Embryonic facial prominence (tissue), 1 donor: ENCODE measurements around the gene PAX6.

Experiments
- DNase-seq: peaks from one replicate; pipeline ENCODE4 v3.0.0-alpha.2; 2016; ENCODE audit errors: extremely low spot score

Gene PAX6

DNA sequence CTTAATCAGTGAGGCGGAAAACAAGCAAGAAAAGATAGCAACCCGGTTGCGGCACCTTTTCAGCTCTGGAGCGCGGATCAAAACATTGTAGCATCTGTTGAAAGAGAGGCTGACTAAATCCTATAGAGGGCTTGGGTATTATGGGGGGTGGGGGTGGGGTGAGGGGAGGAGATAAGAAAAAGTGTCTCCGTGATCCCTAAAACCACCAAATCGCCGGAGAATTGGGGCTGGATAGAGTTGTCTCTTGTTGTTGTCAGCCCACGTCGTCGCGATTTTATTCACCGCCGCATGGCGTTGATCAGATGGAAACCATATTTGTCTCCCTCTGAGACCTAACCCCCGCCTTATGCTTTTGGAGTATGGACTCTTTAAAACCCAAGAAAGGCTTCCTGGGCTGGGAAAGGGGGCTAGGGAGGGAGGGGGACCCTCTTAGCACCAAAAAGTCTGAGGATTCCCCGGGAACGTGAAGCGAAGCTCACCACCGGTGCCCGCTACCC lies 13.0 kb downstream of the PAX6 start:
- no peak for DNase-seq

GRCh38 chr11:31797190-31798056 lies 13.7 kb downstream of the PAX6 start:
- no peak for DNase-seq

DNA sequence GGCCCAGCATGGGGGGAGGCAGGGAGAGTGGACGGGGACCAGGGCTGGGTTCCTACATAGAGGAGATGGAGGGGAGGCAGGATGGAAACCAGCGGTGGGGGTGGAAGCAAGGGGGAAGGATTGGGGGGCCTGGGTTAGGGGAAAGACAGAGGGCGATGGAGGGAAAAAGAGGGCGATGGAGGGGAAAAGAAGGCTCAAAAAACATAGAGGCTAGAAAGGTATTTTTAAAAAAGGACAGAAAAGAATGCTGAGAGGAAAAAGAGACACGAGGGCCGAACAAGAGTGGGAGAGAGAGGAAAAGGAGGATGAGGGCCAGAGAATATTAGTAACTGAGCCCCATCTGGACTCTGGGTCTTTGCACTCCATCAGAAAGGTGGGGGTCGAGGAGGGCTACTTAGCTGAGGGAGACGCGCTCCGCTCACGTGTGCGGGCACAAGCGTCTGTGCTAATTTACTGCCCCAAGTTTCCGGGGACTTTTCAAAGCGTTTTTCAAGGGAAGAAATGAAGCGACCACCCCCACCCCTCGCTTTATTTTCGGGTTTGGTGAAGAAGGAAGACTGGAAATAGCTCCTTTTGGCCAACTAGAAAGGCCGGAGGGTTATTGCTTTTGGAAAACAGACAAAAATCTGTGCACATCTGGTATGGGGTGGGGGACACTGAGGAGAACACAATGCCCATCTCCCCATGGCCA lies 14.5 kb downstream of the PAX6 start:
- DNase-seq: no peak

- no peak for DNase-seq
Observed at GRCh38 chr11:31795706-31796498, 15.2 kb downstream of the PAX6 start.

- no peak for DNase-seq
Observed at GRCh38 chr11:31794548-31794947, 16.6 kb downstream of the PAX6 start.

- no peak for DNase-seq
Observed at GRCh38 chr11:31793264-31793663, 17.9 kb downstream of the PAX6 start.

DNA sequence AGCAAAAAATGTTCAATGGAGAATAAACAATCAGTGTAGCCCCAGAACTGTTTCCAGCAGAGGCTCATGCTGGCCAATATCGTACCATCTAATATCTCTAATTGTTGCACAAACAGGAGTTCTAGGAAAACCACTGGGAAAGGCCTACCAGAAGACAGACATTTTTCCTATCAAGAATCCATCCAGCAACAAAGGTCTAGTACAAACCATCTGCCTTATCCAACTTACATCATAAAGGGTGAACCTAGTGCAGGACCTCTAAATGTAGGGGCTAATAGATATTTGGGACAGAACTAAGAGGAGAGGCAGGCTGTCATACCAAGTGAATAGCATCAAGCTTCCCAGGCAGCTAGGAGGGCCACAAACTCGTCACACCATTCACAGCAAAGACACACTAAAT lies 18.7 kb downstream of the PAX6 start:
- DNase-seq: no peak

DNA sequence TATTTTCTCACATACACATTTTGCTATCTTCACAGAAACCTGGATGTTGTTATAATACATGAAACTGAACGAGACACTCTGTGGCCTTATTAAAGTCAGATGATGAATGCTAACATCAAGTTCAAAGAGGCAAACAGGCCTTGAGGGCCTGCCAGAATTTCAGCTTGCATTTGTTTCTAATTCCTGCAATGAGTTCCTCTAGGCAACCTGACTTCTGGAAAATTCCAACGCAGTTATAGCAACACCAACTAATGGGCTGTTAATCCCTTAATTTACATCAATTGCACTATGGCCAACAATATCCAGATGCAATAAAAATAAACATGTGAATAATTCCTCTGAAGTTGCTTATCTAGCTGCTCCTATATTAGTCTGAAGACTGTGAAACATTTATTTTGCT lies 19.1 kb downstream of the PAX6 start:
- no peak for DNase-seq

GRCh38 chr11:31790649-31791048 lies 20.5 kb downstream of the PAX6 start:
- no peak for DNase-seq

- DNase-seq: no peak
Observed at GRCh38 chr11:31788085-31788484, 23.0 kb downstream of the PAX6 start.

GRCh38 chr11:31786996-31787685 lies 24.0 kb downstream of the PAX6 start:
- no peak for DNase-seq

GRCh38 chr11:31784611-31785010 lies 26.5 kb downstream of the PAX6 start:
- no peak for DNase-seq

DNA sequence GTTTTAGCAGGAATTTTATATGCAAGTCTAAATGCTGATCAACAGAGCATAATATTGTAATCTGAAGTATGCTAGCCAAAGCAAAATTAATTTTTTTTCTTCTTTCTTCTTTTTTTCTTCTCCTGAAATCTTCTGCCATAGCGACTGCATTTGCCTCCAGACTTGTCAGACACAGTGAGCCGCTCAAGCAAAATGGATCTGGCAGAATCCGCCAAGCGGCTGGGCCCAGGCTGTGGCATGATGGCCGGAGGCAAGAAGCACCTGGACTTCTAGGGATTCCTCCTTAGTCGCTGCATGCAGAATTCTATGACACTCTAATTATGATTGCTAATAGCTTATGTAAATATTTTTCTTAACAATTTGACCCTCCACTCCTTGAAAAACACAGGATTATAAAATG lies 27.9 kb downstream of the PAX6 start:
- no peak for DNase-seq

- DNase-seq: no peak
Observed at GRCh38 chr11:31782257-31782656, 28.9 kb downstream of the PAX6 start.

DNA sequence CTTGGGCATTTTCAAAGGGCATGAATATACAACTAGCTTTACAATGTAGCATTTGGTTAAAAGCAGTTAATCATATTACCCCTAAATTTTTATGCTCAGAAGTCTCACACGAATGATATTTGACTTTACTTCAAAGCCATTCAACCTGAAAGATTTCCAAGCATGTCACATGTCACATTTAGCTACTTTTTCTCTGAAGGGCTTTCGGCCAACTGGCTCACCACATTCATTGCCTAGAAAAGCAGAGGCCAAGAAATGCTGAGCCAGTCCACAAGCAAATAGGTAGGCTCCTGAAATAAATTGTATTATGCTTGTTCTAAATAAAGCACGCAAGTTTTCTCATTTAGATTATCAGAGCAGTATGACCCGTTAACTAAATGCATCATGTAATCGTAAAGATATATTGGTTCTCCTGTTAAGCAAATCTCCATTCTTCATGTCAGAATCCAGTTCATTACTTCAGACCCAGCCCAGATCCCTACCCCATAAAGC lies 30.6 kb downstream of the PAX6 start:
- DNase-seq: no peak

GRCh38 chr11:31780078-31780477 lies 31.0 kb downstream of the PAX6 start:
- DNase-seq: no peak

DNA sequence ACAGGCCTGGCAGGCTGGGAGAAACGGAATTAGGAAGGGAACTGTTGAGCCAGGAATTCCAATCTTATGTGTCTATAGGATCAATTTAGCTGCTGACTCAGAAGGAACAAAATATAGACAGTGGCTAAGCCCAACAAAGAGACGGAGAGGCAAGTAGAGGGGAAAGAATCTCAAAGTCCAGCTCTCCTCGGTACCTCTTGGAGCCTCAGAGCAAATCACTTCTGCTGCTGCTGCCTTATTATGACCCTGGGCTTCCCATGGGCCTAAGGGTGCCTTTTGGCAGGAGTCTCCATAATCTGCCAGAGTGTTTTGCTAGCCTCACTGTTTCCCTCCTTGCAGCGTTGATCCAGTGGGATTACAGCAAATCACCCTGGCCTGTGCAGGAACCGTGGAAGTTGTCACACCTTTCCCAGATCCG lies 31.7 kb downstream of the PAX6 start:
- DNase-seq: no peak

- DNase-seq: no peak
Observed at GRCh38 chr11:31772412-31772811, 38.7 kb downstream of the PAX6 start.

DNA sequence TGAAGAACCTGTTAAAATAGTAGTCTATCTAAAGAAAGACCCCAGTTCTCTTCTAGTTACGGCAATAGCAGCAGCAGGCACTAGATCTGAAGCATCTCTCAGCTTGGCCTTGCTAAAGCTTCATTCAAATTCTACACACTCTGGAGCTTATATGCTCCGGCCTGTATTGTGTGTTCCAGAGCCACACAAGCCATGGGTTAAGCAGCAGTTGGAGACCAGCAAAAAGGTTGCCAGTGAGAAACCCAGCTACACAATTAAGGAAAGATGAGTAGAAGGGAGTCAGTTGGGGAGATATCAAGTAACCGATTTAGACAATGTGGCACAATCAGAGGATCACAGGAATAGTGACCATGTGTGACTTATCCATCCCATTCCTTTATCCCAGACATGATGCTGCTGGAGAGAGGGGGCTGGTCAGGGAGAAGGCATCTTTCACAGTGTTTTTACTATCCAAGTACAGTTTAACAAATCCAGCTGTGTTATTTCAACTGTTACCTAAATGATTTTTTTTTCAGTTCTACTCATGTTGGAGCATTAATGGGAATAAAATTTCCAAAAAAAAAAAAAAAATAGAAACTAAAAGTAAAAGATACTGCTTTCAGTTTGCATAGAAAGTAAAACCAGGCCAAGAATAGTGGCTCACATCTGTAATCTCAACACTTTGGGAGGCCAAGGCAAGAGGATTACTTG lies 41.0 kb downstream of the PAX6 start:
- DNase-seq: no peak

DNA sequence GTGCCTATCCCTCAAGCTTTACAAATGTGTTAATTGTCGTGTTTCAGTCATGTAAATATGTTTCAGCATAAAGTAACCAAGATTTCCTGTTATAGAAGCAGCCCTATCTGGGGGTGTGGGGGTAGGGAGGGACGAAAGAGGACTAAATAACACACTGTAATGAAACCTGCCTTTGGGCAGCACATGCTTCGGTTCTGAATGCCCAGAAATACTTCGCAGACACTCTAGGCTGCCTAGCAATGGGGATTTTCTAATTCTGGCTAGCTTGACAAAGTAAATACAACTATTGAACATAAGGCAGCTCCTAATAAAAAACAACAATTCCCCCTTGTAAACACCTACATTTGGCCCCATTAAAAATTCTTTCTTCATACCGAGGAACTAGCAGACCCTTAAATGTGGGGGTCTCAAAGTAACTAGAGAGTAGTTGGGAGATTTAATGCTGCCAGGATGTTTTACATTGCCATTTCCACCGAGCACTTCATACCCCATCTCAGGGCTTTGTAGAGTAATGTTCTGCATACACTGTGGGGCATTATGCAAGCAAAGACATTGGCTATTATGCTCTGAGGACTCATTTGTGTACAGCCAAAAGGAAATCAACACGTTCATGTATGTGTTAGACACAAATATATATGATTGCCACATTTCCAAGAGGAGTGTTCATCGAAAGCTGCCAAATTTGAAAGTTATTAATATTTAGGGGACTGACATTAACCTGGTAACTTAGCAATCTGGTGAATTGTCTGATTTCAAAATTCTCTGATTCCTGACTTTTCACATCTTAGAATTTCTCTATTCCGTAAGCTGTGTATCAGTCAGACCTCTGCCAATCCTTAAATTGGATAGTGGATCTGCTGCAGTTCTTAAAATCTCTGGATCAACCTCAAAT lies 42.1 kb downstream of the PAX6 start:
- DNase-seq: no peak
